HG02840 (cell line): ENCODE data around the gene TANGO2.

Experiments
- ATAC-seq: cut with Tn5 transposase; IDR thresholded peaks from one replicate; pipeline ENCODE4 v1.9.1; 2021; ENCODE audit warnings: mild to moderate bottlenecking, moderate library complexity, moderate number of reproducible peaks; ENCODE audit not compliant: unreplicated experiment, low FRiP score

TANGO2 gene

DNA sequence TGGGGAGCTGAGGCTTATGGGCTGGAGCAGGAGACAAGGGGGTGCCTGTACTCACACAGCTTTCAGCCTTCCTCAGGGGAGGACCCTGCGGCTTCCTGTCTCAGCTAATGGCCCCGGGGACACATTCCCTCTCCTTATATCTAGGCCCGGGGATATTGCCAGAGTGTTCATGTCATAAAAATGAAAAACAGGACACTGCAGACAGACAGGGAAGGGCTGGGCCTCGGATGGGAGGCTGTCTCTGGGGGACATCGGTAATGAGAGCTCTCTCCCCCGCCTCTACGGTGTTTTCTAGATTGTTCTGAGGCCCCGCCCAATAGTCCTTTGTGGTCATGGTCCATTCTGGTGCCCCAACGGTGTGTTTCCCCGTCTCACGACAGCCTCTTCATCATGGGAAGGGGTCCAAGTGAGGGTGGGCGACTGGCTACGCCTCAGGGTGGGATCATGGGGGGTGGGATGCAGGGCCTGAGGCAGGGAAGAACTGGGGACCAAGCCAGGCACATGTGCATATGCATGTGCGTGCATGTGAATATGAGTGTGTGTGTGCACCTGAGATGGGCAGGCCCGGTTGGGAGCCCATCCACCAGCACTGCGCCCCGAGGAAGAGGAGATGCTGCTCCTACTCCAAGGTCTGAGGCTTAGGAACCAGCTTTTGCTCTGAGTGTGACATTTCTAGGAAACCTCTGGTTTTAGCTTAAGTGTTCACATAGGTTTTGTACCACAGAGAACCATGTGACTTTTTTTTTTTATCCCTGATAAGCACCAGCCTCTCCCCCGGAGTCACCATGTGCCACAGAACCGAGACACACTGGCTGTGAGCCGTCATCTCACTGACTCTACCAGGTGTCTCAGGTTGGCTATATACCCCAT lies 9.6 kb upstream of the TANGO2 start:
- no peak for ATAC-seq

DNA sequence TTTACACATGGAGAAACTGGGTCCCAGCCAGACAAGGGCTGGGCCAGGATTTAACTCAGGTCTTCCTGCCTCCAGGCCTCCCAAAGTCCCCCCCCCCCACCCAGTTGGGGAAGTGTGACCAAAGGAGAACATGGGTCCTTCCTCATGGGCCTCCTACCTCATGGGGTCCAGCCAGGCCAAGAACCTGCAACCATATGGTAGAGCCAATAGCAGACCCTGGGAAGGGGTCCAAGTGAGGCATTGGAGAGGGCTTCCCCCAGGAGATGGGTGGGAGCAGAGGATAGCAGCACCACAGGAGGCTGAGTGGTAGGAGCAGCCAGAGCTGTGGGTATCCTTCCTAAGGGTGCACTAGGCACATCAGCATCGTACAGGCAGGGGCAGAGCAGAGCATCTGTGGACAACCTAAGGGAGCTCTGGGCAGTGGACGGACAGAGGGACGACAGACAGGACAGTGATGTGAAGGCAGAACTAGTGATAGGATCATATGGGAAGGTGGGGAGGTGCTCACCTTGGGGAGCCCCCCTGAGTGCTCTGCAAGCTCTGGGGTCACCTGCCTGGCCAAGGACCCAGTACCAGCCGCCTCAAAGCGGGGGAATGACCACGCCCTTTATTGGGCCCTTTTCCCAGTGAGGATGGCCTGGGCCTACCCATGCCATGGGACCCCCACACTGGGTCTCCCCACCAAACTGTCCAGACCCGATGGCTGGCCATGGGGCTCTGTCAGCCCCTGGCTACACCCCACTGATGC lies 8.7 kb upstream of the TANGO2 start:
- no peak for ATAC-seq

DNA sequence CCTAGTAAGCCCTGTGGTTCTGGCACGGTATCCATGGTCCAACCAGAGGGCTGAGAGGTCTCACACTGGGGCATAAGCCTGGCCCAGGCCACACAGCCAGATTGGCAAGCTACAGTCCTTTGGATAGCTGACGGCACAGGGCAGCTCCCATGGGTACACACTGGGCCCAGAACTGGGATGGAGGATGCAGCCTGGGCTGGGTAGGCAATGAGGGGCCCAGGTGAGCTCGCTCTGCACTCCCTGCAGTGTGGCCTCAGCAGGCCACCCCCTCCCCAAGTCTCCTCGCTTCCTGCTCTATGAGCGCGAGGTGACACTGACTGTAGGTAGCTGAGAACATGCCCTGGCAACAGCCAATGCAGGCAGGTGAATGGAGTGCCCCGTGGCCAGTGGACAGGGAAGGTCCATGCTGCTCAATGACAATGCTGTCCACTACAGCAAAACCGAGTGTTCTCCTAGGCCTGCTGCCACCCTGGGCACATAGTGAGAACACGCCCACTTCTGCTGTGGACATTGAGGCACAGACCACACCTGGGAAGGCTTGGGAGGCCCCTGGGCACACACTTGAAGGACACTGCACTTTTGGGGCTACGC lies 8.1 kb upstream of the TANGO2 start:
- no peak for ATAC-seq

DNA sequence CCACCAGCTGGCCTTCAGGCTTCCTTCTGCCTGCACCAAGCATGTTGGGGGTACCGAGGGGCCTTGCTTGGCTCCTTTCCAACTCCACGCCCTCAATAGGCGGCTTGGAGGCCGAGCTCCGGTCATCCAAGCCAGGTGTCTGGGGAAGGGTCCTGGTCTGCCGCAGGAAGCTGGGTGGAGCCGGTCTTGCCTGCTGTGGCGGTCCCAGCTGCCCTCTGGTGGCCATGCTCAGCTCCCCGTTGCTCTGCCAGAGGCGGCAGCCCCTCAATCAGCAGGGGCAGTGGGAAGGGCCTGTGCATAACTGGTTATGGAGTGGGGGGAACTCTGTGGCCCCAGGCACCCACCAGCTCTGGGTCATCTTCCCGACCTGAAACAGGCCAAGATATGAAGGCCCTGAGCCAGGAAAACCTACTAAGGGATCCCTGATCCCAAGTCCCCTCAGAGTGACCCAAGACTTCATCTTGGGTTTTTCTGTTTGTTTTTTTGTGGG lies 7.5 kb upstream of the TANGO2 start:
- ATAC-seq: no peak

DNA sequence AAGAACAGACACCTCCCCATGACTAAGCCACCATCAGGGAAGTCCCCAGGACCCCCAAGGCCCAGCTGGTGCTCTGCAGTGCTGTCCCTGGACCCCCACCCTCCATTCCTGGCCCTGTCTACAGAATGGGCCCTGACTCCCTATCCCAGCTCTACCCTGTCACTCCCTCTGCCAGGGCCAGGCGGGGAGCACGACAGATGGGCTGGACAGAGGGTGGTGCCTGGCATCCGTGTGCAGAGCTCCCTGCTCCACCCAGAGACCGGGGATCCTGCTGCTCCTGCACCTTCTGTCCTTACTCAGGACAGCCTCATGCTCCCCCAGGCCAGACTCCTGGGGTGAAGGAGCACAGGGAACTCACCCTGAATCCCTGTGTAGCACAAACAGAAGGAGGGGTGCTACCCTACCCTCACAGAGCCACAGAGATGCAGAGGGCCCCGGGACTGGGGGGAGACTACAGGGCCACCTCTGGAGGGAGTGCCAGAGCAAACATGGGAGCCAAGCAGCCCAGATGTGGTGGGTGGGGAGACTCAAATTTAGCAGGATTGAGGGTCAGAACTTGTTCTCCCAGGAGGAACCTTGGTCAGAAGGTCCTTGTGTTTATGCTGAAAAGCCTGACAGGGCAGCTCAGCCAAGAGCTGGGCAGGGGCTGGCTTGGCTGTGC lies 6.3 kb upstream of the TANGO2 start:
- ATAC-seq: no peak

DNA sequence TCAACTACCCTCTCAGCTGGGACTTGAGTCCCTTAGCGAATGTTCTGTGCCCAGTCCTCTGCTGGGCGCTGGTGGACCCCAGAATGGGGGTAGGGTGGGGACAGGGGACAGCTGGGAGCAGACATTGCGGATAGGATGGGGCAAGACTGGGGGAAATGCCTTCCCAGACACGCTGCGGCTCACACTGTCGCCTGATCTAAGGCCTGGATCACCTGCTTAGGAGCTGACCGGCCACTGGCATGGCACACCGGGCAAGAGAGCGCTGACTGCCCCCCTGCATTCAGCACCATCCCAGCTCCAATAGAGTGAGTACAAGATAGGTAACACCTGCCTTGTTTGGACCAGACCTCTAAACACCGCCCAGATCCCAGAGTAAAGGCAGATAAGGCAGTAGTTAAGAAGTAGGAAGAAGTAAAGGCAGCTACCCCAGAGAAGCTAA lies 5.7 kb upstream of the TANGO2 start:
- no peak for ATAC-seq

DNA sequence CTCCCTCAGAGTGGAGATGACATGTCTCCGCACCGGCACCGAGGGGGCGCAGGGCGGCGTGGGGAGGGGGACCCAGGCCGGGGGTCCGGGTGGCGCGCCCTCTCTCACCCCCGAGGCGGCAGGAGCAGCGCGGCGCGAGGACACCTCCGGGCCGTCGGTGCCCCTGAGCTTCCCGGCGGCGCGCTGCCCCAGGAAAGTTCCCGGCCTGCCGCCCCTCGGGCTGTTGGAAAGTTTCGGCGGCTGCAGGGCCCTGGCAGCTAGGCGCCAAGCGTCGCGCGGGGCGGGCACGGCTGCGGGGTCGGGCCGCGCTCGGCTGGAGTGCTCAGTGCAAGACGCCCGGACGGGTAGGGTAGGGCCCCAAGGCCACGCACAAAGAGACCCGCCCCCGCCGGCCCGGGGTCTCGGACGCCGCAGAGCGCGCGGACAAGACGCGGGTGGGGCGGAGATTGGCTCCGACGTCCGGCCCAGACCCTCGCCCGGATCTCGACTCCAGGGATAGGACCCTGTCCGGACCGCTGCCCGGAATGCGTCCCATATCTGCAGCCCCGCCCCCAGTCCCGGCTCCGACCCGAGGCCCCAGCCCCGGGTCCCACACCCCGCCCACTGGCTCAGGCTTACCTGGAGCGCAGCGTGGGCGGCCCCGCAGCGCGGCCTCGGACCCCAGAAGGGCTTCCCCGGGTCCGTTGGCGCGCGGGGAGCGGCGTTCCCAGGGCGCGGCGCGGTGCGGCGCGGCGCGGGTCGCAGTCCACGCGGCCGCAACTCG lies 4.8 kb upstream of the TANGO2 start:
- no peak for ATAC-seq

DNA sequence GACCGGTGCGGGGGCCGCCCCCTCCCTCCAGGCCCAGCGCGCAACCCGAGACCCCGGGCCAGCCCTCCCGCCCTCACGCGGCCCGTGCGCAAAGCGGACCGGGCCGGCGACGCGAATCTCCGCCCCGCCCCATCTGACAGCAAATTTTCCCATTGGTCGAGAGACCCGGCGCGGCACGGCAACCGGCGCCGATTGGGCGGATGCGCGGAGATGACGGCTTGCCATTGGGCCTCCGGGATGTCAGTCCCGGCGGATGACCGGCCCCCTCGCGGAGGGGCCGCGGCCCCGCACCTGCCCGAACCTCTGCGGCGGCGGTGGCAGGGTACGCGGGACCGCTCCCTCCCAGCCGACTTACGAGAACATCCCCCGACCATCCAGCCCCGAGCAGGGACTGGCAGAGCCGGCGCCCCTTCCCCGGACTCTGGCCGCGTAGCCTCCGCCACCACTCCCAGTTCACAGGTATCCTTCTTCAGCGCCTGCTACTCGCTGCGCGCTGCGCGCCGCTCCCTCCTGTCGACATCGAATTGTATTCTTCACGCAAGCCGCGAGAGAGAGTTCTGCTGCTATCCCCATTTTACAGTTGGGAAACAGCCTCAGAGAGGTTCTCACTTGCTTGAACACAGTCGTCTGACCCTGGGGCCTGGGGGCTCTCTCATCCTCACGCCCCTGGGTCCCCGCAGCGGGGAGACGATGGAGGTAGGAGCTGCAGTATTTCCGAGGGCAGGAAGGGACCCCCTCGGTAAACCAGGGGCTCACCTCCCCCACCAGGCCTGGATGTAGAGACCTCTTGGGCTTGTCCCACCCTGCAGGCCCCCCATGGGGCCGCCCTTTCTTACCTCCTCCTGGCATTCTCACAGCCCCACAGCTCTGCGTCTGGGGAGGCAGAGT lies 3.9 kb upstream of the TANGO2 start, which contains the start of gene ARVCF:
ARVCF (minus strand) TSS at position 90 of the 888 bp plus-strand sequence. CDS start 26,029 bp downstream, outside the sequence.
- ATAC-seq: peak; percentile 56

DNA sequence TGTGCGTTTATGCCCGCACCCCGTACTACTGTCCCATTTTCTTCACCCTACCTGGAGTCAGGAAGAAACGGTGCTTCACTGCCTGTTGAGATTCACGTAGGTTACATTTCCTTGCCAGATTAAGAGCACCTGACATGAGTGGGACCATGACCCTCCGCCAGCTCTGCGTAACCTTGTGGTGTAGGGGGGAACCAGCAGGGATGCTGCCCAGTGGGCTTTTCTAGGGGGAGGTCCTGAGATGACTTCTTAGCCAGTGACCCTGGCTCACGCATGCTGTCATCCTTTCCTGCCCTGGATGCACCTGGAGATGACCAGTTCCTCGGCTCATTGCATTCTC lies 3.3 kb upstream of the TANGO2 start:
- no peak for ATAC-seq

DNA sequence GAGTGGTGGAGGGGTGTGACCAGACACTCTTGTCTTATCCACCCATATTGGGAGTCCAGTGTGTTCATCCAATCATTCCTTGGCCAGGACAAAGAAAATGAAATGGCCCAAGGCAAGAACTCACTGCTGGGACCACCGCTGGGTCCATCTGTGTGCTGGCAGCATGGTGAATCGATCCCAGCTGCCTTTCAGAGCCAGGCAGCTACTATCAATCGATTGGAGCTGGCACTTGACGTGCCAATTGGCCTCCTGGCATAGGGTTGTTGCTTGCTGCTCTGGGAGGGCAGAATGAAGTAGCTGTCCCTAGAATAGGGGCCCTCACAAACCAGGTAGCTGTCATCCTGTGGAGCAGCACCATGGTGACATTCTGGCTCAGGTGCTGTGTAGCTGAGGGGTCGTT lies 2.9 kb upstream of the TANGO2 start:
- no peak for ATAC-seq

DNA sequence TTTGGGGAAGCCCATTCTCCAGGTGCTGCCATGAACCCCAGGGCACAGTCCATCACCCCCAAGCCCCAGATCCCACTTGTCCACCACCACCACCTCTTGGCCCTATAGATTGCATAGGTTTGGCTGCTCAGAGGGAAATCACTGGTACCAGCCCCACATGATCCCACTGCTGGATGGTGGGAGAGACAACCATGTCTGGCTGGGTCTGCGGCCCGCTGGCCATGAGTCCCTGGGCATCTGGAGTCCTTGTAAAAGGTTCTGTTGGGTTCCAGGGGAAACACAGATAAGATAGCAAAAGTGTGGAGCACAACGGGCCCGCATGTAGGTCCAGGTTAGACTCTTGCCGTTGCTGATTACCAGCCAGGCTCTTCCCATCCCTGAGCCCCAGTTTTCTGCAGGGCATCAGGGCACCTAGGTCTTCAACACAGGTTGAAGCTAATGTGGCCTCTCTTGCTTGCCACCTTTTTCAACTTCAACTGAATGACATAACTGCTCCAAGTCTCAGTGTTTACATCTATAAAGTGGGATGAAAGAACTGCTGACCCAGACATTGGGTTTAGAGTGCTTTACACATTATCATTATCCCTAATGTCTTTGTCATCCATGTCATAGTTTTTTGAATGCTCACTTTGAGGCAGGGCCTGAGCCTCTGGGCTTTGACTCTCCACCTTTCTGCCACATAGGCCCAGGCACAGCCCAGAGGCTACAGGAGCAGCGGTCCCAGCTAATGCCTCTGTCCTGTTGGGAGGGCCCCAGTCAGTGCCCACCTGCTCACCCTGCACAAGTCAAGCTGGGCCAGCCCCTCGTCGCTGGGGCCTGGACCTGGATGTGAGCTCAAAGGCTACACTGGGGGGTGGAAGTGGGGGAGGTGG lies 1.0 kb upstream of the TANGO2 start:
- ATAC-seq: no peak

DNA sequence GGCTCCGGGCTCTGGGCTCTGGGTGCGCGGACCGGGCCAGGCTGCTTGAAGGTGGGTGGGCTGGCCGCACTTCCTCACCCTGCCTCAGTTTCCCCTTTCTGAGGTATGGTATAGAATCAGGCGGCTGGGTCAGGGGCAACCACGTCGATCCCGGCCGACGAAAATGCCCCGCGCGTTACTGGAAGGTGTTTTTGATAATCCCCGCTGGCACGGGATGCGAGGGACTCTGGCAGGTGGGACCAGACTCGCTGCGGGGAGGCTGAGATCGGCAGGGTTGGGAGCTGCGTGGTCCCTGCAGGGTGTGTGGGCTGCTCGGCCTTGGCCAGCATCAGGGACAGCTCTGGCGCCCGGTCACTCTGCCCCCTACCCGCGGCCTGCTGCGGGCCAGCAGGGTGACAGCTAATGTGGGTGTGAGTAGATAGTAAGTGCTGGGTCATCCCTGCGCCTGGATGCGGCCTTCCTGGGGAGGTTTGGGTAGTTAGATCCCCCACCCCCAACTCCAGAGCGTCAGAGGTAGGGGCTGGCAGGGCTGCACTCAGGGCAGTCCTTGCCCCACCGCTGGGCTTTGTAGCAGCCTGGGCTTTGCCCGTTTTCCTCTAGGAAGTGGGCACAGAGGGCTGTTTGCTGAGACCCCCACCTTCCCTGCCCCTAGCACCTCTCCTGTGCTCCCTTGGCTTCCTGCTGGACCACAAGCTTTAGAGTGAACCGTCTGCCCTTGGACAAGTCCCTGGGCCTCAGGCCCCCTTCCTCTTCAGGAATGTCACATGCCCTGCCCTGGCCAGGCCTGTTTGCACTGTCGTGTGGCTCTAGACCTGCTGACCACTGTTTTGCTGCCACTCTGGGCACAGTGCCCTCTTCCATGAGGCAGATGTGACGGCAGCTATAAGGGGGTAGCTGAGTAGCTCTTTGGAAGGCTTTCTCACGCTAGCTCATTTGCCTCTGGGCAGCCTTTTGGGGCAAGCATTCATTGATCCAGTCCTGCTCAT lies 579 bp downstream of the TANGO2 start:
- ATAC-seq: no peak

DNA sequence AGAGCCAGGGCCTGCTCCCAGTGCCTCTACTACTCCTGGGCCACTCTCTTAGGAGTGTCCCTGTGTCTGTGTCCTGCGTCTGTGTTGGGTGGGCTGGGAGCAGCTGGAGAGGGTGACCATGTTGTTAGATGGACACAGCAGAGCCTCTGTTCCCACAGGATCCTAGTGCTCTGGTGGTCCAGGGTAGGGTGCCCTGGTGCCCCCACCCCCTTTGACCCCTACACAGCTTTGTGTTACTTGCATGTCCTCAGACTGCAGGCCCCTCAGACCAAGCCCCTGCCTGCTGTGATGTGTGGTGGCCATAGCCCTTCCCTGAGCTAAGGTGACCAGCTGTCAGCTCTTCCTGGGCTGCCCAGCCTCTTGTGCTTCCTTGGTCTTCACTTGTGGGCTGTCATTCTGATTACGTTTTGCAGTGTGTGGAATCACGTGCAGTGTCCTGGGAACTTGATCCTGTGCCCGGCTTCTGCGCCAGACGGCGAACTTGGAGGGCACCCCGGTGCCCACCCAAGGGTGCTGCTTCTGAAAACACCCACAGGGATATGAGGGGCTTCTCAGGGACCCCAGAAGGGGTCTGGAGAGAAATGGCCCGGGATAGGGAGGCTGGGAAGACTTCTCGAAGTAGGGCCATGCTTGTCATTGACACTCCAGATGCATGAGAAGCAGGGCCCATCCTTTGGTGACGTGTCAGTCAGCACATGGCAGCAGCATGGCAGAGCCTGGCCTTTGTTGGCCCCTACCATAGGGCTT lies 1.5 kb downstream of the TANGO2 start:
- no peak for ATAC-seq

DNA sequence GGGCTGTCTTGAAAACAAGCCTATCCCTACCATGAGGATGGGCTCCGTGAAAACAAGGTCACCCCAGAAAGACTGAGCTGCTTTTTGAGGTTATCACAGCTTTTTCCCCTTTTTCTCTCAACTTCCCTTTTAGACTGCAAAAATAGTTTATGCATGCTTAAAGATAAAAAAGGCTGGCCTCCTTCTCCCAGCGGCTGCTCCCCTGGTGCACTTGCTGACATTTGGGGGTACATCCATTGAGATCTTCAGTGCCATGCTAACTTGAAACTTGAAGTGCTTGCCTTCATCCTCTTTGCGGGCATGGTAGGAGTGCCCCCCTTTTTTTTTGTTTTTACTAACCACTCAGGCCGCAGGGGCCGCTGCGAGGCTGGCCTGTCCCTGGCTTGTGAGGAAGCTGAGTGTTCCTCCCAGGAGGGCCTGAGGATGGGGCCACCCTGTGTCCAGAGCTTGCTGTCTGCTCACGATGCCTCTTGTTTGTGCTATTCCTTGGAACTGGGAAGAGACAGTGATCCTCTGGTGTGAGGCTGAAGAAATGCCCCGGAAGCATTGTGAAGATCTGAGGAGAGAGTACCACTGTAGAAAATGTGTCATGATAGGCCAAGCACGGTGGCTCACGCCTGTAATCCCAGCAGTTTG lies 2.2 kb downstream of the TANGO2 start:
- ATAC-seq: no peak

DNA sequence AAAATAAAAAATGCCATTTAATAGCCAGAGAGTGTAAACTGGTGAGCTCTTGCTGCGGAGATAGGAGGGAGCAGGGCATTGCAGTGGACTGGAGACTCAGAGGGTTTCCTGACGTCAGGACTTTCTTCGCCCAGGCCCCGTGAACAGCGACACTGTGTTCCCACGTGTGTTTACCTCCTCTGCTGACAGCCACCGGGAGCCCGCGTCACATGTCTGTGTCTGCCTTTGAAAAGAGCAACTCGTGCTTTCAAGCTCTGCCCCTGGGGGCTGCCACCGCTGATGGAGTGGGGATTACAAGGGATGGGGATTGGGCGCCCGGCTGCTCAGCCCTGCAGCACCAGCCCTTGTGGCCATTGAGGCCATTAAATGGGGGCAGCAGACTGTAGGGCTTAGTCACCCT lies 3.3 kb downstream of the TANGO2 start:
- ATAC-seq: no peak
